Skin epidermis (tissue), 12 donors: ENCODE data around the gene SIGLEC11.
"Not testable (repeated sequence)": the region's sequence is repeated elsewhere in the genome, so short reads cannot be mapped to it uniquely, and the experiment has no call there.

ENCODE experiments used
- H3K27ac ChIP-seq, 21 experiments: fragments of 200-600 bp; sonication (generic) in 11 of 21; one replicate each; pipeline ENCODE4 v1.5.0; 2020; ENCODE audit warnings: mild to moderate bottlenecking in 3 of 21, inconsistent platforms in 2 of 21, moderate library complexity in 2 of 21
- H3K4me3 ChIP-seq, 7 experiments: fragments of 200-600 bp; sonication (generic) in 2 of 7; one replicate each; pipeline ENCODE4 v1.5.0; 2020; ENCODE audit warnings: inconsistent platforms in 2 of 7, mild to moderate bottlenecking in 2 of 7, moderate library complexity in 1 of 7

The SIGLEC11 gene

GRCh38 chr19:49952906-49953305 is 8.1 kb downstream of the SIGLEC11 start:
- no peak overlapping the region for H3K27ac ChIP-seq

GRCh38 chr19:49952479-49952836 is 8.5 kb downstream of the SIGLEC11 start:
- no peak overlapping the region for H3K4me3 ChIP-seq
- no peak overlapping the region for H3K27ac ChIP-seq

More at GRCh38 chr19:49952906-49953305, 8.1 kb downstream of the SIGLEC11 start:
- no peak overlapping the region for H3K4me3 ChIP-seq

GRCh38 chr19:49951806-49952478 is 9.0 kb downstream of the SIGLEC11 start:
- Histone ChIP-seq H3K4me3 (no peak overlapping the region), H3K27ac (no peak overlapping the region)

GRCh38 chr19:49950956-49951526 is 9.9 kb downstream of the SIGLEC11 start:
- Histone ChIP-seq H3K27ac (no peak overlapping the region), H3K4me3 (no peak overlapping the region)

GRCh38 chr19:49950590-49950948 is 10.4 kb downstream of the SIGLEC11 start:
- Histone ChIP-seq H3K4me3 (no peak overlapping the region), H3K27ac (no peak overlapping the region)

- Histone ChIP-seq H3K27ac (no peak overlapping the region), H3K4me3 (no peak overlapping the region)
Measured at GRCh38 chr19:49949742-49950589, 11.0 kb downstream of the SIGLEC11 start.

- H3K27ac ChIP-seq, result no peak overlapping the region
- H3K4me3 ChIP-seq, result no peak overlapping the region
Measured at GRCh38 chr19:49946415-49946814, 14.6 kb downstream of the SIGLEC11 start.

- not testable (repeated sequence) for H3K4me3 ChIP-seq, H3K27ac ChIP-seq
Measured at GRCh38 chr19:49944567-49944966, 16.4 kb downstream of the SIGLEC11 start.

- no peak overlapping the region for H3K27ac ChIP-seq
- no peak overlapping the region for H3K4me3 ChIP-seq
Measured at GRCh38 chr19:49940482-49940791, 20.5 kb downstream of the SIGLEC11 start.

- Histone ChIP-seq H3K27ac (no peak overlapping the region), H3K4me3 (no peak overlapping the region)
Measured at GRCh38 chr19:49939721-49940481, 21.1 kb downstream of the SIGLEC11 start.

- H3K4me3 ChIP-seq, result no peak overlapping the region
- H3K27ac ChIP-seq, result no peak overlapping the region
Measured at GRCh38 chr19:49938662-49939061, 22.3 kb downstream of the SIGLEC11 start.

- H3K4me3 ChIP-seq, result no peak overlapping the region
Measured at GRCh38 chr19:49937750-49938381, 23.1 kb downstream of the SIGLEC11 start.

GRCh38 chr19:49936549-49936948 is 24.4 kb downstream of the SIGLEC11 start:
- H3K4me3 ChIP-seq, result no peak overlapping the region
- no peak overlapping the region for H3K27ac ChIP-seq

More at GRCh38 chr19:49937750-49938381, 23.1 kb downstream of the SIGLEC11 start:
- no peak overlapping the region for H3K27ac ChIP-seq

- Histone ChIP-seq H3K4me3 (no peak overlapping the region), H3K27ac (no peak overlapping the region)
Measured at GRCh38 chr19:49933643-49934042, 27.3 kb downstream of the SIGLEC11 start.

- Histone ChIP-seq H3K4me3 (no peak overlapping the region), H3K27ac (peak overlapping the region in 1 of 21 experiments; percentile 9)
Measured at GRCh38 chr19:49932731-49933131, 28.2 kb downstream of the SIGLEC11 start.

- Histone ChIP-seq H3K27ac (no peak overlapping the region), H3K4me3 (no peak overlapping the region)
Measured at GRCh38 chr19:49932041-49932451, 28.9 kb downstream of the SIGLEC11 start.

- no peak overlapping the region for H3K4me3 ChIP-seq
- H3K27ac ChIP-seq, result no peak overlapping the region
Measured at GRCh38 chr19:49931293-49932040, 29.5 kb downstream of the SIGLEC11 start.

GRCh38 chr19:49930483-49931011 is 30.4 kb downstream of the SIGLEC11 start:
- Histone ChIP-seq H3K27ac (peak overlapping the region in 5 of 21 experiments; percentile 8 to 98 (median 97)), H3K4me3 (peak overlapping the region in 3 of 7 experiments; percentile 74 to 98 (median 79))
